Measurements from ENCODE around the gene KLHDC3. TPM values are rescaled to one million over a fixed set of nuclear protein-coding genes. Genes with fewer than 3 reads are reported as not detected.

The KLHDC3 gene
- total and polyA plus RNA-seq, 2 experiments from 2014 or later, result 88.2 to 184 TPM

- no peak for TF ChIP-seq ZNF462 (CRISPR knock-in tag; IDR thresholded peaks at IDR 0.05)
Observed at GRCh38 chr6:43055966-43056365, 41.9 kb downstream of the KLHDC3 start (continued).

GRCh38 chr6:43058531-43058930, 44.5 kb downstream of the KLHDC3 start:
- peaks cover 28% of the 10 kb centered on the region for H3K79me2 ChIP-seq (replicated peaks; ENCODE audit: insufficient read depth)
- peaks cover 5% of the 10 kb centered on the region; the same call in 1 of the 2 replicates for H3K36me3 ChIP-seq (ENCODE audit: insufficient read depth)
- H4K20me1 ChIP-seq (replicated peaks; ENCODE audit: insufficient read depth), result no peaks in the 10 kb centered on the region
- H2AFZ ChIP-seq, result peak overlapping the region; percentile 67; the same call in 1 of the 2 replicates
- no peaks in the 10 kb centered on the region for H3K27me3 ChIP-seq (ENCODE audit: insufficient read depth)
- DNase-seq (ENCODE audit: low spot score) (no peak), ATAC-seq (no peak)
- Mint-ChIP-seq H3K27ac (peak overlapping the region; percentile 97), H3K36me3 (ENCODE audit: low read depth) (peaks cover 21% of the 10 kb centered on the region), H3K4me1 (peaks cover 36% of the 10 kb centered on the region), H3K27me3 (ENCODE audit: insufficient read depth, low read depth, poor library complexity) (peaks cover 14% of the 10 kb centered on the region), H3K9me3 (no peaks in the 10 kb centered on the region; the same call in 1 of the 3 replicates), H3K4me3 (peak overlapping the region; percentile 97)
- no peaks in the 10 kb centered on the region for H3K9me2 ChIP-seq (ENCODE audit: insufficient read depth)
- peak overlapping the region; percentile 100 for H3K4me3 ChIP-seq
- peak overlapping the region; percentile 100 for H3K4me2 ChIP-seq
- H3K27ac ChIP-seq (ENCODE audit: low read depth), result peak overlapping the region; percentile 94; the same call in 1 of the 2 replicates
- H3K4me1 ChIP-seq (ENCODE audit: insufficient read depth), result peaks cover 9% of the 10 kb centered on the region
- peaks cover 16% of the 10 kb centered on the region for H3F3A ChIP-seq (replicated peaks; ENCODE audit: low read depth)
- TF ChIP-seq EZH2 (IDR thresholded peaks at IDR 0.05; ENCODE audit: low read depth, unreplicated experiment) (no peak), ZNF331 (CRISPR knock-in tag; IDR thresholded peaks at IDR 0.05; ENCODE audit: low read depth) (no peak), ZNF462 (CRISPR knock-in tag; IDR thresholded peaks at IDR 0.05) (no peak), EZH2phosphoT487 (IDR thresholded peaks at IDR 0.05; ENCODE audit: unreplicated experiment) (no peak), ZNF114 (CRISPR knock-in tag; IDR thresholded peaks at IDR 0.05) (no peak), NANOG (IDR thresholded peaks at IDR 0.05; ENCODE audit: borderline replicate concordance) (no peak), POLR2AphosphoS5 (IDR thresholded peaks at IDR 0.05; ENCODE audit: low read depth) (no peak)
